Liver (tissue), 3 donors: Measurements from ENCODE around the gene SMS.

Experiments
- CTCF ChIP-seq: fragments of 150-350 bp; IDR thresholded peaks from 2 replicates; pipeline ENCODE4 v1.5.1; 2017; ENCODE audit warnings: improper control_type of control experiment, low read depth, low read length; ENCODE audit not compliant: missing input control
- FOXA1 ChIP-seq: IDR thresholded peaks from 2 replicates; pipeline ENCODE4 v1.6.1; 2016; ENCODE audit warnings: antibody characterized with exemption
- JUND ChIP-seq, 2 donors: IDR thresholded peaks; 2 replicates each; pipeline ENCODE4 v1.6.1; 2016; ENCODE audit warnings: antibody characterized with exemption in 2 of 2
- MAX ChIP-seq: IDR thresholded peaks from 2 replicates; pipeline ENCODE4 v1.6.1; 2016; ENCODE audit warnings: antibody characterized with exemption
- donor health status: healthy.
- donor health status: healthy.

- no peak for TF ChIP-seq CTCF
- TF ChIP-seq MAX: no peak
- no peak for TF ChIP-seq JUND (IDR thresholded peaks at IDR 0.05)
- no peak for TF ChIP-seq FOXA1
Measured at GRCh38 chrX:21998037-21998436, 57.5 kb downstream of the SMS start.
